Measurements from ENCODE around the gene AAK1. TPM values are rescaled to one million over a fixed set of nuclear protein-coding genes. Genes with fewer than 3 reads are reported as not detected.

The AAK1 gene
- total and polyA plus RNA-seq, 2 donors (not counting 3 experiments of a cell fraction or from before 2014, with no cell fraction given) = 31.0 to 127 TPM

- H3K9me1 ChIP-seq (replicated peaks; ENCODE audit: control insufficient read depth, extremely low read depth, insufficient read depth, low read length) = no peaks in the 10 kb centered on the region
- H3K27ac ChIP-seq (ENCODE audit: insufficient read depth, low read depth, low read length) = no peak overlapping the region
- FAIRE-seq = no peak
- no TSS peak for BruUV-seq (replicated peaks)
- ChIA-PET CTCF (interaction anchor here (1.0 kb wide), 1 partner anchor 20 kb away, joined by 3 read pairs; no protein-coding TSS in a partner anchor), POLR2A (no interaction called here)
- H2AFZ ChIP-seq (ENCODE audit: low read depth, low read length) = no peak overlapping the region
- no peak overlapping the region for H3K9ac ChIP-seq (replicated peaks; ENCODE audit: extremely low read depth, insufficient read depth, low read length)
- intact Hi-C loops (cut with micrococcal nuclease) (no loop called here), dilution Hi-C loops (cut with MboI; ENCODE audit: extremely low pct_ligation_motif_present, low sequenced_read_pairs) (no loop called here)
- H3K4me1 ChIP-seq (ENCODE audit: control insufficient read depth, extremely low read depth, insufficient read depth, low read length) = no peaks in the 10 kb centered on the region
- H3K79me2 ChIP-seq (ENCODE audit: control insufficient read depth, insufficient read depth, low read length) = no peaks in the 10 kb centered on the region
- no peak overlapping the region for H3K4me3 ChIP-seq (replicated peaks in 1 of 3; ENCODE audit: insufficient read depth in 1 of 3, low read depth in 1 of 3, low read length in 3 of 3)
- peaks cover 20 to 25% of the 10 kb centered on the region in 2 experiments for H3K36me3 ChIP-seq (ENCODE audit: control insufficient read depth in 2 of 2, extremely low read depth in 1 of 2, insufficient read depth in 2 of 2, low read length in 2 of 2)
- no peak overlapping the region for H3K4me2 ChIP-seq (ENCODE audit: insufficient read depth, low read length)
- no peak for TF ChIP-seq POLR2AphosphoS5 (IDR thresholded peaks at IDR 0.05; ENCODE audit: insufficient read depth, low read depth, low read length)
- TF ChIP-seq MAX (IDR thresholded peaks at IDR 0.05; ENCODE audit: insufficient read depth, insufficient read length) = no peak
- TF ChIP-seq MYC (IDR thresholded peaks at IDR 0.05; ENCODE audit: low read depth, low read length) = no peak
- TF ChIP-seq FOS (IDR thresholded peaks at IDR 0.05; ENCODE audit: borderline replicate concordance, insufficient read depth, low read length) = no peak
- TF ChIP-seq CTCF (IDR thresholded peaks at IDR 0.05; ENCODE audit: extremely low read depth in 1 of 2, insufficient read depth in 1 of 2, low read depth in 1 of 2, low read length in 2 of 2) = no peak
- TF ChIP-seq EZH2 (IDR thresholded peaks at IDR 0.05; ENCODE audit: borderline replicate concordance, low read depth, low read length, severe bottlenecking) = no peak
- TF ChIP-seq GATA2 (IDR thresholded peaks at IDR 0.05; ENCODE audit: insufficient read depth, insufficient read length, low read depth, low read length) = no peak
- TF ChIP-seq JUN (IDR thresholded peaks at IDR 0.05; ENCODE audit: borderline replicate concordance, insufficient read depth, insufficient read length, low read depth) = no peak
- TF ChIP-seq POLR2A (IDR thresholded peaks at IDR 0.05; ENCODE audit: low read depth, low read length) = no peak
- H4K20me1 ChIP-seq (replicated peaks; ENCODE audit: control insufficient read depth, extremely low read depth, insufficient read depth, low read length) = no peaks in the 10 kb centered on the region
- DNase-seq (ENCODE audit: low read depth, low spot score) = no peak
- no peaks in the 10 kb centered on the region for H3K9me3 ChIP-seq (replicated peaks; ENCODE audit: control insufficient read depth, insufficient read depth, low read length)
- H3K27me3 ChIP-seq (ENCODE audit: control insufficient read depth in 2 of 2, insufficient read depth in 2 of 2, low read length in 2 of 2) = no peaks in the 10 kb centered on the region
These were observed 174.2 kb downstream of the AAK1 start for GRCh38 chr2:69469375-69469774.

Measured in endothelial cell of umbilical vein (primary cell).